Loucy (cell line): ENCODE results near the gene CAB39.

ENCODE experiments used
- H2AFZ ChIP-seq: fragments of 200-600 bp; sonication (generic); 2 replicates; pipeline ENCODE4 v1.6.0; 2016; ENCODE audit warnings: antibody characterized with exemption, mild to moderate bottlenecking, low read length, moderate library complexity
- H3F3A ChIP-seq: fragments of 200-600 bp; 2 replicates; pipeline ENCODE4 v1.6.0; 2016; ENCODE audit warnings: antibody characterized with exemption, low read depth, mild to moderate bottlenecking
- H3K27me3 ChIP-seq: fragments of 200-600 bp; sonication (generic); 2 replicates; pipeline ENCODE4 v1.6.1; 2014; ENCODE audit warnings: low read length, mild to moderate bottlenecking; ENCODE audit not compliant: insufficient read depth, poor library complexity, severe bottlenecking
- H3K36me3 ChIP-seq: fragments of 200-600 bp; sonication (generic); 2 replicates; pipeline ENCODE4 v1.6.1; 2016; ENCODE audit warnings: low read length; ENCODE audit not compliant: insufficient read depth
- H3K4me1 ChIP-seq: fragments of 200-600 bp; sonication (generic); 2 replicates; pipeline ENCODE4 v1.5.1; 2014; ENCODE audit warnings: low read length, mild to moderate bottlenecking; ENCODE audit not compliant: insufficient read depth, poor library complexity, severe bottlenecking
- H3K4me2 ChIP-seq: fragments of 200-600 bp; sonication (generic); 2 replicates; pipeline ENCODE4 v1.6.0; 2014; ENCODE audit warnings: antibody characterized with exemption, low read length, low read depth, mild to moderate bottlenecking; ENCODE audit not compliant: poor library complexity, severe bottlenecking
- H3K4me3 ChIP-seq: fragments of 200-600 bp; sonication (generic); 2 replicates; pipeline ENCODE4 v1.5.1; 2014; ENCODE audit warnings: low read length, mild to moderate bottlenecking, mixed read lengths; ENCODE audit not compliant: poor library complexity, severe bottlenecking
- H3K79me2 ChIP-seq: fragments of 200-600 bp; sonication (generic); 2 replicates; pipeline ENCODE4 v1.6.1; 2014; ENCODE audit warnings: low read length; ENCODE audit not compliant: insufficient read depth
- H3K9ac ChIP-seq: fragments of 200-600 bp; sonication (generic); 2 replicates; pipeline ENCODE4 v1.6.0; 2014; ENCODE audit warnings: mild to moderate bottlenecking, low read depth, low read length, moderate library complexity; ENCODE audit not compliant: poor library complexity, severe bottlenecking
- H3K9me2 ChIP-seq: fragments of 200-600 bp; sonication (generic); replicated peaks from 2 replicates; pipeline ENCODE4 v1.6.1; 2016; ENCODE audit warnings: low read depth, low read length, mixed read lengths
- H3K9me3 ChIP-seq: fragments of 200-600 bp; sonication (generic); 2 replicates; pipeline ENCODE4 v1.6.1; 2014; ENCODE audit warnings: mild to moderate bottlenecking, antibody characterized with exemption, low read length, low read depth; ENCODE audit not compliant: insufficient read depth
- H4K20me1 ChIP-seq: fragments of 200-600 bp; sonication (generic); 2 replicates; pipeline ENCODE4 v1.6.0; 2014; ENCODE audit warnings: antibody characterized with exemption, low read length, mild to moderate bottlenecking; ENCODE audit not compliant: insufficient read depth, poor library complexity, severe bottlenecking
- EZH2phosphoT487 ChIP-seq: fragments of 200-600 bp; IDR thresholded peaks from 2 replicates; pipeline ENCODE4 v1.6.1; 2018; ENCODE audit warnings: antibody characterized with exemption, mild to moderate bottlenecking, moderate library complexity, borderline replicate concordance
- TF ChIP-seq, protein P1 (sequence below): fragments of 200-600 bp; sonication (generic); conservative IDR thresholded peaks from 2 replicates; pipeline ENCODE4 v1.5.1; 2014; ENCODE audit warnings: mild to moderate bottlenecking, antibody characterized with exemption, low read length

CAB39 gene

DNA sequence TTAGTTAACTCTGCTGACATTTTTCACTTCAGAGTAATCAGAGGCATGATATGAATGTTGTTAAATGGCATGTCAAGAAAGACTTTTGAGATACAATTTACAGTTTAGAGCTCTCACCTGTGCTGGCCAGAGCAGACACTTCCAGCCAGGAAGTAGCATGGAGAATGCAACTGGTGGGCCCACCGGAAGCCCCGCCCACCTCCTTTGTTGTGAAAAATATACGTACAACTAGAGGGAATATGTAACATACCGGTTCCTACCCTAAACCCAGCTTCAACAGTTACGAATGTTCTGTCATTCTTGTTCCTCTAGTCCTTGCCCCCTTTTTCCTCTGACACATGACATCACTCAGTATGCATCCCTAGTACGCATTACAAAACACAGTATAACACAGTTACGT lies 81.9 kb downstream of the CAB39 start:
- Histone ChIP-seq H3K27me3 (no peaks in the 10 kb centered on the region), H3K4me1 (peaks cover 6% of the 10 kb centered on the region), H3K36me3 (peaks cover 71% of the 10 kb centered on the region), H3K4me3 (peak overlapping the region; percentile 35), H3F3A (no peaks in the 10 kb centered on the region), H4K20me1 (peaks cover 4% of the 10 kb centered on the region), H3K79me2 (peaks cover 14% of the 10 kb centered on the region; the same call in 1 of the 2 replicates), H3K9me2 (no peaks in the 10 kb centered on the region), H3K9ac (peak overlapping the region; percentile 37), H3K9me3 (no peaks in the 10 kb centered on the region), H3K4me2 (peak overlapping the region; percentile 52), H2AFZ (no peak overlapping the region)
- TF ChIP-seq, protein P1, sequence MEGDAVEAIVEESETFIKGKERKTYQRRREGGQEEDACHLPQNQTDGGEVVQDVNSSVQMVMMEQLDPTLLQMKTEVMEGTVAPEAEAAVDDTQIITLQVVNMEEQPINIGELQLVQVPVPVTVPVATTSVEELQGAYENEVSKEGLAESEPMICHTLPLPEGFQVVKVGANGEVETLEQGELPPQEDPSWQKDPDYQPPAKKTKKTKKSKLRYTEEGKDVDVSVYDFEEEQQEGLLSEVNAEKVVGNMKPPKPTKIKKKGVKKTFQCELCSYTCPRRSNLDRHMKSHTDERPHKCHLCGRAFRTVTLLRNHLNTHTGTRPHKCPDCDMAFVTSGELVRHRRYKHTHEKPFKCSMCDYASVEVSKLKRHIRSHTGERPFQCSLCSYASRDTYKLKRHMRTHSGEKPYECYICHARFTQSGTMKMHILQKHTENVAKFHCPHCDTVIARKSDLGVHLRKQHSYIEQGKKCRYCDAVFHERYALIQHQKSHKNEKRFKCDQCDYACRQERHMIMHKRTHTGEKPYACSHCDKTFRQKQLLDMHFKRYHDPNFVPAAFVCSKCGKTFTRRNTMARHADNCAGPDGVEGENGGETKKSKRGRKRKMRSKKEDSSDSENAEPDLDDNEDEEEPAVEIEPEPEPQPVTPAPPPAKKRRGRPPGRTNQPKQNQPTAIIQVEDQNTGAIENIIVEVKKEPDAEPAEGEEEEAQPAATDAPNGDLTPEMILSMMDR: no peak
- no peak for TF ChIP-seq EZH2phosphoT487

DNA sequence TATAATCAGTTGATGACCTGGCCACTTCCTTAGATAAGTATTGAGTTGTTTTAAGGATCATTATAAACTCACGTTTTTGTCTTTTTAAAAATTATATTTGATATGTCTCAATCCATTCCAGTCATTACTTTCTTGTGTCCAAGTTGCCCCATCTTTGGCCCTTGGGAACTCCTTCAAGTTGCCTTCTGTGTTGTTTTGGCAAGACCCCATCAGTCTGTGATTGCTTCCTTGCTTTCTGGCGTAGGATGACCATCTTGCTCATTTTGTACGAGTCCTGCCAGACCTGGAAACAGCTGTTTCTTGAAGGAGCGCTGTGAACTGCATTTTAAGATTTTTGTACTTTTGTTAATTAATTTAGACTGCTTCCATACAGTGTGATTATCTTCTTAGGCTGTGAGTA lies 83.2 kb downstream of the CAB39 start:
- no peak overlapping the region for H3K4me2 ChIP-seq
- H3K36me3 ChIP-seq: peaks cover 70% of the 10 kb centered on the region
- H3F3A ChIP-seq: no peaks in the 10 kb centered on the region

DNA sequence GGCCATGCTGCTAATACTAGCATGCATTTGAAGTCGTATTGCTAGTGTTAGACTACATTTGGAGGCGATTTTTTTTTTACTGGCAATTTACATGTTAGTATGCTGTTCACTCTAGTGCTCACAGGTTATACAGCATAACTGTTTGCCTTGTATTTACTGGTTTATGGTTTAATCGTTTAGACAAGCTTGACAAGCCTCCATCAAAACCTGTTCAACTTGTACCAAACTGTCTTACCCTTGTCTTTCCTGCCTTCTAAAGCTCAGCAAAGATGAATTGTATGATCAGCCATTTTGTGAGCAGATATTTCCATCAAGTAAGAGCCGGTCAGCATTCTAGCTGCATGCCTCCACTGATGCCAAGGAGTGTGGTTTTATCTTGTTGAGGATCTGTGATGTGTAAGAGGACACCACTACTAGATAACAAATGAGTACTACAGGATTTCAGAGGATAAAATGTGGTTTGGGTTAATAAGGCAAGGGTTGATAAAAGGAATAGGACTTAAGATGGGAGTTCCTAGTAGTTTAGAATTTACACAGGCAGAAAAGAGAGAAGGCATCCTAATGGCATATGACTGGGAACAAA lies 83.7 kb downstream of the CAB39 start:
- Histone ChIP-seq H3K27me3 (no peaks in the 10 kb centered on the region), H3F3A (no peaks in the 10 kb centered on the region), H3K9ac (no peak overlapping the region), H4K20me1 (peaks cover 4% of the 10 kb centered on the region), H2AFZ (no peak overlapping the region), H3K36me3 (peaks cover 70% of the 10 kb centered on the region), H3K79me2 (peaks cover 4% of the 10 kb centered on the region; the same call in 1 of the 2 replicates), H3K4me3 (no peak overlapping the region), H3K4me2 (no peak overlapping the region), H3K9me2 (no peaks in the 10 kb centered on the region), H3K4me1 (peaks cover 6% of the 10 kb centered on the region), H3K9me3 (no peaks in the 10 kb centered on the region)
- TF ChIP-seq, protein P1: no peak
- no peak for TF ChIP-seq EZH2phosphoT487

More for the DNA sequence above, 83.2 kb downstream of the CAB39 start:
- no peak overlapping the region for H3K9ac ChIP-seq
- peaks cover 4% of the 10 kb centered on the region; the same call in 1 of the 2 replicates for H3K79me2 ChIP-seq
- peaks cover 6% of the 10 kb centered on the region for H3K4me1 ChIP-seq
- H4K20me1 ChIP-seq: peaks cover 4% of the 10 kb centered on the region
- no peak for TF ChIP-seq EZH2phosphoT487
- TF ChIP-seq, protein P1: no peak
- H2AFZ ChIP-seq: no peak overlapping the region
- no peaks in the 10 kb centered on the region for H3K9me2 ChIP-seq
- H3K9me3 ChIP-seq: no peaks in the 10 kb centered on the region
- no peaks in the 10 kb centered on the region for H3K27me3 ChIP-seq
- no peak overlapping the region for H3K4me3 ChIP-seq
